UCSD-AML1 (cell line): ENCODE measurements around the gene CER1.

ENCODE experiments used
- DNase-seq: peaks from one replicate; lab custom pipeline; 2025; ENCODE audit not compliant: unreplicated experiment; lab: John Stamatoyannopoulos, UW

Gene CER1

GRCh38 chr9:14722391-14723035 lies at the start of gene CER1:
TSS of gene CER1 (minus strand) at chr9:14722733. CDS start at chr9:14722672, 61 bp downstream.
- DNase-seq: no peak

GRCh38 chr9:14770592-14770991 lies 48.1 kb upstream of the CER1 start:
- DNase-seq: no peak

- DNase-seq: no peak
Measured at GRCh38 chr9:14769230-14769571, 46.7 kb upstream of the CER1 start.

GRCh38 chr9:14768405-14769229 lies 46.1 kb upstream of the CER1 start:
- DNase-seq: no peak

- DNase-seq: no peak
Measured at GRCh38 chr9:14766299-14766698, 43.8 kb upstream of the CER1 start.

GRCh38 chr9:14761584-14761983 lies 39.1 kb upstream of the CER1 start:
- DNase-seq: no peak

- DNase-seq: no peak
Measured at GRCh38 chr9:14760060-14760459, 37.5 kb upstream of the CER1 start.

GRCh38 chr9:14756291-14756690 lies 33.8 kb upstream of the CER1 start:
- no peak for DNase-seq

- no peak for DNase-seq
Measured at GRCh38 chr9:14752871-14753270, 30.3 kb upstream of the CER1 start.

- DNase-seq: no peak
Measured at GRCh38 chr9:14752271-14752670, 29.7 kb upstream of the CER1 start.

GRCh38 chr9:14750821-14751220 lies 28.3 kb upstream of the CER1 start:
- no peak for DNase-seq

- DNase-seq: no peak
Measured at GRCh38 chr9:14749741-14750211, 27.2 kb upstream of the CER1 start.

- no peak for DNase-seq
Measured at GRCh38 chr9:14748373-14748772, 25.8 kb upstream of the CER1 start.

GRCh38 chr9:14747111-14747510 lies 24.6 kb upstream of the CER1 start:
- DNase-seq: no peak

- DNase-seq: no peak
Measured at GRCh38 chr9:14746626-14747025, 24.1 kb upstream of the CER1 start.

GRCh38 chr9:14744768-14745167 lies 22.2 kb upstream of the CER1 start:
- no peak for DNase-seq

GRCh38 chr9:14741369-14741768 lies 18.8 kb upstream of the CER1 start:
- DNase-seq: no peak

- DNase-seq: no peak
Measured at GRCh38 chr9:14733133-14733532, 10.6 kb upstream of the CER1 start.

- DNase-seq: no peak
Measured at GRCh38 chr9:14731294-14731981, 8.9 kb upstream of the CER1 start.

- no peak for DNase-seq
Measured at GRCh38 chr9:14730461-14730898, 7.9 kb upstream of the CER1 start.

GRCh38 chr9:14723301-14723700 lies 768 bp upstream of the CER1 start:
- DNase-seq: no peak
